ENCODE results near the gene GNPAT.

- no peak for TF ChIP-seq POLR2A (IDR thresholded peaks at IDR 0.05; ENCODE audit: low read depth, low read length)
- TF ChIP-seq TAF1 (IDR thresholded peaks at IDR 0.05; ENCODE audit: low read depth, low read length), result no peak
- TF ChIP-seq POLR2AphosphoS5 (IDR thresholded peaks at IDR 0.05; ENCODE audit: low read depth, low read length), result no peak
- no peak for TF ChIP-seq POU2F2 (IDR thresholded peaks at IDR 0.05; ENCODE audit: low read depth, low read length)
Measured at GRCh38 chr1:231194843-231195516, 46.0 kb upstream of the GNPAT start.

Measured in GM12891 (cell line).